Liver (tissue), 9 donors: ENCODE measurements around the gene ZFAND3. TPM values are rescaled to one million over a fixed set of nuclear protein-coding genes. Genes with fewer than 3 reads are reported as not detected.
A peak's percentile ranks its signal among the peaks of the same experiment; 100 is the strongest.

ENCODE experiments used
- DNase-seq: peaks from one replicate; pipeline ENCODE4 v3.0.0-alpha.2; 2017; ENCODE audit warnings: low spot score
- H3K27ac ChIP-seq, 2 donors: one replicate each; pipeline ENCODE4 v1.7.0; 2013; ENCODE audit warnings: inconsistent platforms in 2 of 2, low read length in 2 of 2, control low read depth in 1 of 2, low read depth in 1 of 2, mild to moderate bottlenecking in 1 of 2
- H3K27me3 ChIP-seq, 4 donors: one replicate each; pipeline versions ENCODE4 v1.6.1 to v1.7.0; 2013; ENCODE audit warnings: low read length in 3 of 4, inconsistent platforms in 1 of 4, mild to moderate bottlenecking in 1 of 4, moderate library complexity in 1 of 4; ENCODE audit not compliant: control insufficient read depth in 4 of 4, insufficient read depth in 4 of 4
- H3K36me3 ChIP-seq, 4 donors: one replicate each; pipeline versions ENCODE4 v1.6.1 to v1.7.0; 2013; ENCODE audit warnings: low read length in 3 of 4, mild to moderate bottlenecking in 3 of 4, low read depth in 1 of 4, moderate library complexity in 1 of 4; ENCODE audit not compliant: control insufficient read depth in 4 of 4, insufficient read depth in 3 of 4
- H3K4me1 ChIP-seq, 4 donors: one replicate each; pipeline versions ENCODE4 v1.6.1 to v1.7.0; 2013; ENCODE audit warnings: low read length in 3 of 4, mild to moderate bottlenecking in 3 of 4, moderate library complexity in 1 of 4; ENCODE audit not compliant: control insufficient read depth in 4 of 4, insufficient read depth in 4 of 4
- H3K4me3 ChIP-seq, 3 donors: one replicate each; pipeline versions ENCODE4 v1.6.1 to v1.7.0; 2013; ENCODE audit warnings: low read length in 3 of 3, control low read depth in 1 of 3, low read depth in 1 of 3, mild to moderate bottlenecking in 1 of 3
- H3K9ac ChIP-seq, 2 donors: one replicate each; pipeline ENCODE4 v1.7.0; 2013; ENCODE audit warnings: low read length in 2 of 2, mild to moderate bottlenecking in 2 of 2, moderate library complexity in 2 of 2, control low read depth in 1 of 2, low read depth in 1 of 2
- H3K9me3 ChIP-seq, 4 donors: one replicate each; pipeline versions ENCODE4 v1.6.1 to v1.7.0; 2013; ENCODE audit warnings: low read length in 3 of 4; ENCODE audit not compliant: control insufficient read depth in 4 of 4
- FOXA1 ChIP-seq: IDR thresholded peaks from 2 replicates; pipeline ENCODE4 v1.6.1; 2016; ENCODE audit warnings: antibody characterized with exemption
- FOXA2 ChIP-seq: IDR thresholded peaks from 2 replicates; pipeline ENCODE4 v1.6.1; 2016; ENCODE audit warnings: antibody characterized with exemption
- GABPA ChIP-seq, 2 donors: IDR thresholded peaks in 1 of 2; conservative IDR thresholded peaks in 1 of 2; 2 replicates each; pipeline ENCODE4 v1.6.1; 2016; ENCODE audit warnings: antibody characterized with exemption in 2 of 2, mild to moderate bottlenecking in 1 of 2, moderate library complexity in 1 of 2
- JUND ChIP-seq, 2 donors: IDR thresholded peaks; 2 replicates each; pipeline ENCODE4 v1.6.1; 2016; ENCODE audit warnings: antibody characterized with exemption in 2 of 2
- RAD21 ChIP-seq, 2 donors: IDR thresholded peaks; 2 replicates each; pipeline ENCODE4 v1.6.1; 2016; ENCODE audit warnings: antibody characterized with exemption in 2 of 2, mild to moderate bottlenecking in 2 of 2
- RXRA ChIP-seq, 2 donors: IDR thresholded peaks; 2 replicates each; pipeline ENCODE4 v1.6.1; 2017 to 2018; ENCODE audit warnings: antibody characterized with exemption in 2 of 2, mild to moderate bottlenecking in 1 of 2
- SP1 ChIP-seq: IDR thresholded peaks from 2 replicates; pipeline ENCODE4 v1.6.1; 2018; ENCODE audit warnings: antibody characterized with exemption, mild to moderate bottlenecking
- YY1 ChIP-seq: IDR thresholded peaks from 2 replicates; pipeline ENCODE4 v1.6.1; 2016; ENCODE audit warnings: antibody characterized with exemption, mild to moderate bottlenecking
- WGBS: extraction: QIAGEN DNeasy Blood & Tissue Kit; methylation state at CpG from one replicate; pipeline ENCODE4 v1.1.7; 2013; 5-methylcytosine and 5-hydroxymethylcytosine counted together
- polyA plus RNA-seq, 2 donors: library from polyadenylated mRNA; stranded (reverse) in 1 of 2; unstranded in 1 of 2; fragments of 200-250 nt in 1 of 2; fragments of >200 nt in 1 of 2; fragmentation: Nextera tagmentation in 1 of 2; extraction: Ambion mirVana in 1 of 2; gene quantifications; one replicate each; pipeline versions ENCODE4 v1.2.1 to v1.2.3, GENCODE V29; 2013 to 2015
- total RNA-seq, 2 donors: library from RNA; depleted of rRNA; stranded (reverse); fragments of >200 nt; gene quantifications; one replicate each; pipeline ENCODE4 v1.2.3, GENCODE V29; 2014
- TF ChIP-seq, protein P1 (sequence below): IDR thresholded peaks from 2 replicates; pipeline ENCODE4 v1.6.1; 2016; ENCODE audit warnings: antibody characterized with exemption
- TF ChIP-seq, protein P2 (sequence below): IDR thresholded peaks from 2 replicates; pipeline ENCODE4 v1.6.1; 2016; ENCODE audit warnings: antibody characterized with exemption
- TF ChIP-seq, protein P3 (sequence below): fragments of 150-350 bp; IDR thresholded peaks from 2 replicates; pipeline ENCODE4 v1.5.1; 2017; ENCODE audit warnings: improper control_type of control experiment, low read depth, low read length; ENCODE audit not compliant: missing input control
- TF ChIP-seq, protein P4 (sequence below): IDR thresholded peaks from 2 replicates; pipeline ENCODE4 v1.6.1; 2016; ENCODE audit warnings: antibody characterized with exemption
- donor health status: healthy.
- donor health status: healthy.
- donor health status: healthy.
- donor health status: healthy.
- donor health status: healthy.

Gene ZFAND3
- total and polyA plus RNA-seq, 4 donors: 7.7 to 37.5 (median 23.1) TPM

DNA sequence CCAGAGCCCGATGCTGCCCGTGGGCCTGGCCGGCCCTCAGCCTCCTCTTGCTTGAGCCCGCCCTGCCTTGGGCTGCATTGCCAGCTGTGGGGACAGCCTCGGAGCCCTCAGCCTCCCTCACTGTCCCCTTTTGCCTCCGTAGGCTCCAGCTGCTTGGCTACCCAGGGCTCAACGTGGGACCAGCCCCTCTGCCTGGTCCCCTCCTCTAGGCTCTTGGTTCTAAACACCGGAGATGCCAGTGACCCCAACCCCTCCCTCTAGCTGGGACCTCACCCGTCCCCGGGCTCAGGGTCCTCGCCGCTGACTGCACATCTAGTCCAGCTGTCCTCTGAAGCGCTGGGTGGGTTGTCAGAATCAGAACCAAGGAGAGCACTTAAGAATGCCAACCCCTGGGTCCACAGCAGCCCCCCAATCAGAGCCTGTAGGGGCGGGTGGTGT lies 345.2 kb downstream of the ZFAND3 start:
- Histone ChIP-seq H3K4me1 (peaks cover 8 to 22% (median 12%) of the 10 kb centered on the region in 4 donors), H3K36me3 (no peaks in the 10 kb centered on the region), H3K27me3 (no peaks in the 10 kb centered on the region), H3K4me3 (no peak overlapping the region), H3K9me3 (no peaks in the 10 kb centered on the region), H3K9ac (no peak overlapping the region), H3K27ac (peak overlapping the region; percentile 46 to 82)
- TF ChIP-seq JUND (IDR thresholded peaks at IDR 0.05) (no peak), FOXA1 (no peak)
- TF ChIP-seq, protein P1, sequence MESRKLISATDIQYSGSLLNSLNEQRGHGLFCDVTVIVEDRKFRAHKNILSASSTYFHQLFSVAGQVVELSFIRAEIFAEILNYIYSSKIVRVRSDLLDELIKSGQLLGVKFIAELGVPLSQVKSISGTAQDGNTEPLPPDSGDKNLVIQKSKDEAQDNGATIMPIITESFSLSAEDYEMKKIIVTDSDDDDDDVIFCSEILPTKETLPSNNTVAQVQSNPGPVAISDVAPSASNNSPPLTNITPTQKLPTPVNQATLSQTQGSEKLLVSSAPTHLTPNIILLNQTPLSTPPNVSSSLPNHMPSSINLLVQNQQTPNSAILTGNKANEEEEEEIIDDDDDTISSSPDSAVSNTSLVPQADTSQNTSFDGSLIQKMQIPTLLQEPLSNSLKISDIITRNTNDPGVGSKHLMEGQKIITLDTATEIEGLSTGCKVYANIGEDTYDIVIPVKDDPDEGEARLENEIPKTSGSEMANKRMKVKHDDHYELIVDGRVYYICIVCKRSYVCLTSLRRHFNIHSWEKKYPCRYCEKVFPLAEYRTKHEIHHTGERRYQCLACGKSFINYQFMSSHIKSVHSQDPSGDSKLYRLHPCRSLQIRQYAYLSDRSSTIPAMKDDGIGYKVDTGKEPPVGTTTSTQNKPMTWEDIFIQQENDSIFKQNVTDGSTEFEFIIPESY: no peak
- WGBS: 97% methylated on average over 14 of the region's 14 CpGs
- DNase-seq: no peak

DNA sequence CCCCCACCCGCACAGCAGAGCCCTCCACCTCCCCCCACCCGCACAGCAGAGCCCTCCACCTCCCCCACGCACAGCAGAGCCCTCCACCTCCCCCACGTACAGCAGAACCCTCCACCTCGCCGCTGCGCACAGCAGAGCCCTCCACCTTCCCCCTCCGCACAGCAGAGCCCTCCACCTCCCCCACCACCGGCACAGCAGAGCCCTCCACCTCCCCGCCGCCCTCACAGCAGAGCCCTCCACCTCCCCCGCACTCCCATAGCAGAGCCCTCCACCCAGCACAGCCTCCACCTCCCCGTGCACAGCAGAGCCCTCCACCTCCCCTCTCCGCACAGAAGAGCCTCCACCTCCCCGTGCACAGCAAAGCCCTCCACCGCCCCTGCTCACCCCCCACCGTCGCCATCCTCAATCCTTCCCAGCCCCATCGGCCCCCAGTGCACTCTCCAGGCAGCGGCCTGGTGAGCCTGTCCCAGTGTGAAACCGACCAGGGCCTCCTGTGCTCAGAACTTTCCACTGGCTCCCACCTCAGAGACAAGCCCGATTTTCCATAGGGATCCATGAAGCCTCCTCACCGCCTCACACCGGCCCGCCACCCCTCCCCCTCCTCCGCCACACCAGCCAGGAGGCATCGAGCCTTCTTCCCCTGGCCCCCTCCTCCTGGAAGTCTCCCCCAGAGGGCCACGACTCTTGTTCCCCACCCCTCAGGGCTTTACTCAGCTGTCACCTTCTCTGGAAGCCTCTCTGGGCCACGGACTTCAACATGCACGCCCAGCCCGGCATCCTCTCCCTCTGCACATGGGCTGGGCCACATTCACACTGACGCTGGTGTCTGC lies 347.1 kb downstream of the ZFAND3 start:
- Histone ChIP-seq H3K4me3 (no peak overlapping the region), H3K27me3 (no peaks in the 10 kb centered on the region), H3K9me3 (no peaks in the 10 kb centered on the region), H3K27ac (no peak overlapping the region), H3K36me3 (no peaks in the 10 kb centered on the region), H3K9ac (no peak overlapping the region), H3K4me1 (peaks cover 8 to 41% (median 28%) of the 10 kb centered on the region in 4 donors)
- no peak for DNase-seq
- no peak for TF ChIP-seq YY1
- TF ChIP-seq, protein P2, sequence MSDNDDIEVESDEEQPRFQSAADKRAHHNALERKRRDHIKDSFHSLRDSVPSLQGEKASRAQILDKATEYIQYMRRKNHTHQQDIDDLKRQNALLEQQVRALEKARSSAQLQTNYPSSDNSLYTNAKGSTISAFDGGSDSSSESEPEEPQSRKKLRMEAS: no peak
- no peak for TF ChIP-seq FOXA1
- TF ChIP-seq, protein P3, sequence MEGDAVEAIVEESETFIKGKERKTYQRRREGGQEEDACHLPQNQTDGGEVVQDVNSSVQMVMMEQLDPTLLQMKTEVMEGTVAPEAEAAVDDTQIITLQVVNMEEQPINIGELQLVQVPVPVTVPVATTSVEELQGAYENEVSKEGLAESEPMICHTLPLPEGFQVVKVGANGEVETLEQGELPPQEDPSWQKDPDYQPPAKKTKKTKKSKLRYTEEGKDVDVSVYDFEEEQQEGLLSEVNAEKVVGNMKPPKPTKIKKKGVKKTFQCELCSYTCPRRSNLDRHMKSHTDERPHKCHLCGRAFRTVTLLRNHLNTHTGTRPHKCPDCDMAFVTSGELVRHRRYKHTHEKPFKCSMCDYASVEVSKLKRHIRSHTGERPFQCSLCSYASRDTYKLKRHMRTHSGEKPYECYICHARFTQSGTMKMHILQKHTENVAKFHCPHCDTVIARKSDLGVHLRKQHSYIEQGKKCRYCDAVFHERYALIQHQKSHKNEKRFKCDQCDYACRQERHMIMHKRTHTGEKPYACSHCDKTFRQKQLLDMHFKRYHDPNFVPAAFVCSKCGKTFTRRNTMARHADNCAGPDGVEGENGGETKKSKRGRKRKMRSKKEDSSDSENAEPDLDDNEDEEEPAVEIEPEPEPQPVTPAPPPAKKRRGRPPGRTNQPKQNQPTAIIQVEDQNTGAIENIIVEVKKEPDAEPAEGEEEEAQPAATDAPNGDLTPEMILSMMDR: no peak
- TF ChIP-seq RXRA (IDR thresholded peaks at IDR 0.05): no peak
- no peak for TF ChIP-seq RAD21 (IDR thresholded peaks at IDR 0.05)
- TF ChIP-seq, protein P4, sequence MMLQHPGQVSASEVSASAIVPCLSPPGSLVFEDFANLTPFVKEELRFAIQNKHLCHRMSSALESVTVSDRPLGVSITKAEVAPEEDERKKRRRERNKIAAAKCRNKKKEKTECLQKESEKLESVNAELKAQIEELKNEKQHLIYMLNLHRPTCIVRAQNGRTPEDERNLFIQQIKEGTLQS: no peak
- no peak for TF ChIP-seq GABPA (IDR thresholded peaks at IDR 0.05 in 1 of 2, conservative IDR thresholded peaks at IDR 0.05 in 1 of 2)
- TF ChIP-seq, protein P1: no peak
- TF ChIP-seq JUND (IDR thresholded peaks at IDR 0.05): no peak
- no peak for TF ChIP-seq SP1
- no peak for TF ChIP-seq FOXA2
- 89% methylated on average over 32 of the region's 32 CpGs for WGBS
